ENCODE results near the gene GPANK1. TPM values are rescaled to one million over a fixed set of nuclear protein-coding genes. Genes with fewer than 3 reads are reported as not detected.

GPANK1 gene
- total and polyA plus RNA-seq, 10 of the 15 experiments (the other 5 are each of a cell fraction or from before 2014, with no cell fraction given) = 11.7 to 36.3 (median 17.5) TPM

DNA sequence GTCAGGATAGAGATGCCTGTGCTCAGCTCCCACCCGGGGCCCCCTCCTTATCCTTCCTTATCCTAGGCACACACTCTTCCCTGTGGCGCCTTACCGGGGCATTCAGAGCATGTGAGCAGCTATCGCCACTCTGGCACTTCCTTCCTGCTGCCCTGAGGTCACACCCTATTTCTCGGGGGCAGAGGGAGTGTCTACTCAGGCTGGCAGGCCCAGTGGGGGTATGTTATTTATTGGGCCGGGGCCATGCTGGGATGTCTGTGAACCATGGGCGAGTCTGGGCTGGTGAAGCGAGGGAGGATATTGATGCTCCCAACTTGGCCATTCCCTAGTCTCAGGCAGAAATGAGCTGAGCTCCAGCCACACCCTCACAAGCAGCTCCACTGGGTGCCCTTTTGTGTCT, 46.4 kb upstream of the GPANK1 start:
- H3K27ac ChIP-seq (ENCODE audit: control insufficient read depth, insufficient read depth) = no peak overlapping the region
- RAD21 ChIA-PET (ENCODE audit: unreplicated experiment) = interaction anchor here (0.7 kb wide), 1 partner anchor 119 kb away, joined by 3 read pairs; no protein-coding TSS in a partner anchor
- peaks cover 0 to 2% of the 10 kb centered on the region in 2 experiments; a peak in 3 of 4 replicates for H3K27me3 ChIP-seq (replicated peaks in 1 of 2; ENCODE audit: control insufficient read depth in 2 of 2, insufficient read depth in 2 of 2, low read length in 1 of 2)
- no peaks in the 10 kb centered on the region for H3K36me3 ChIP-seq (ENCODE audit: control insufficient read depth in 2 of 2, insufficient read depth in 2 of 2, low read length in 1 of 2)
- POLR2A ChIA-PET = no interaction called here
- no TSS peak for BruUV-seq (replicated peaks)
- no peak for FAIRE-seq
- no peaks in the 10 kb centered on the region for H3K9me3 ChIP-seq (replicated peaks; ENCODE audit: control insufficient read depth, insufficient read depth, low read length)
- in situ Hi-C loops (cut with MboI) = no loop called here
- no peaks in the 10 kb centered on the region for H3K4me1 ChIP-seq (ENCODE audit: control insufficient read depth, insufficient read depth, low read length)
- no peak overlapping the region for H2AFZ ChIP-seq (ENCODE audit: control insufficient read depth, low read depth, low read length)
- ATAC-seq = peak; percentile 37; the same call in 2 of the 3 replicates
- H4K20me1 ChIP-seq (ENCODE audit: control insufficient read depth, insufficient read depth) = no peaks in the 10 kb centered on the region
- WGBS (ENCODE audit: insufficient coverage, insufficient replicate concordance, low lambda C conversion rate, missing lambda C conversion rate) = 27% methylated on average over 8 of the region's 8 CpGs
- H3K79me2 ChIP-seq (ENCODE audit: control insufficient read depth, insufficient read depth, low read length) = no peaks in the 10 kb centered on the region
- CTCF ChIA-PET = interaction anchor here (0.5 to 2.9 kb wide), 3 partner anchors 27 to 58 kb away, joined by 3 to 14 read pairs (median 3); no protein-coding TSS in a partner anchor
- H3K4me2 ChIP-seq (ENCODE audit: control insufficient read depth, insufficient read depth) = no peak overlapping the region
- no peak overlapping the region for H3K9ac ChIP-seq (ENCODE audit: control insufficient read depth, insufficient read depth, low read length)
- no peak for DNase-seq (ENCODE audit: low read depth, low spot score)
- H3K4me3 ChIP-seq = no peak overlapping the region
- SMC1A ChIA-PET (ENCODE audit: uncharacterized antibody, unreplicated experiment) = no interaction called here
- intact Hi-C loops (cut with micrococcal nuclease; ENCODE audit: unreplicated experiment) = no loop called here
- TF ChIP-seq BMI1 (IDR thresholded peaks at IDR 0.05; ENCODE audit: borderline replicate concordance) (no peak), CHD2 (IDR thresholded peaks at IDR 0.05; ENCODE audit: borderline replicate concordance, low read depth, low read length) (no peak), ZBTB40 (IDR thresholded peaks at IDR 0.05; ENCODE audit: borderline replicate concordance) (no peak), RBBP5 (conservative IDR thresholded peaks at IDR 0.05) (no peak), NR2C1 (IDR thresholded peaks at IDR 0.05) (no peak), ESRRA (IDR thresholded peaks at IDR 0.05; ENCODE audit: low read length) (no peak), GABPA (IDR thresholded peaks at IDR 0.05; ENCODE audit: low read depth) (no peak), EED (IDR thresholded peaks at IDR 0.05; ENCODE audit: low read depth) (no peak), SIX5 (IDR thresholded peaks at IDR 0.05; ENCODE audit: low read depth, low read length, severe bottlenecking) (no peak), ZNF24 (IDR thresholded peaks at IDR 0.05) (no peak), TAF1 (IDR thresholded peaks at IDR 0.05; ENCODE audit: borderline replicate concordance, low read depth, low read length) (no peak), TCF7 (IDR thresholded peaks at IDR 0.05; ENCODE audit: borderline replicate concordance) (no peak), RELA (IDR thresholded peaks at IDR 0.05; ENCODE audit: borderline replicate concordance, partially characterized antibody) (no peak), RUNX3 (IDR thresholded peaks at IDR 0.05; ENCODE audit: low read length) (no peak)
- TF ChIP-seq, protein P1, sequence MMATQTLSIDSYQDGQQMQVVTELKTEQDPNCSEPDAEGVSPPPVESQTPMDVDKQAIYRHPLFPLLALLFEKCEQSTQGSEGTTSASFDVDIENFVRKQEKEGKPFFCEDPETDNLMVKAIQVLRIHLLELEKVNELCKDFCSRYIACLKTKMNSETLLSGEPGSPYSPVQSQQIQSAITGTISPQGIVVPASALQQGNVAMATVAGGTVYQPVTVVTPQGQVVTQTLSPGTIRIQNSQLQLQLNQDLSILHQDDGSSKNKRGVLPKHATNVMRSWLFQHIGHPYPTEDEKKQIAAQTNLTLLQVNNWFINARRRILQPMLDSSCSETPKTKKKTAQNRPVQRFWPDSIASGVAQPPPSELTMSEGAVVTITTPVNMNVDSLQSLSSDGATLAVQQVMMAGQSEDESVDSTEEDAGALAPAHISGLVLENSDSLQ (IDR thresholded peaks at IDR 0.05) = no peak
- TF ChIP-seq, protein P2, sequence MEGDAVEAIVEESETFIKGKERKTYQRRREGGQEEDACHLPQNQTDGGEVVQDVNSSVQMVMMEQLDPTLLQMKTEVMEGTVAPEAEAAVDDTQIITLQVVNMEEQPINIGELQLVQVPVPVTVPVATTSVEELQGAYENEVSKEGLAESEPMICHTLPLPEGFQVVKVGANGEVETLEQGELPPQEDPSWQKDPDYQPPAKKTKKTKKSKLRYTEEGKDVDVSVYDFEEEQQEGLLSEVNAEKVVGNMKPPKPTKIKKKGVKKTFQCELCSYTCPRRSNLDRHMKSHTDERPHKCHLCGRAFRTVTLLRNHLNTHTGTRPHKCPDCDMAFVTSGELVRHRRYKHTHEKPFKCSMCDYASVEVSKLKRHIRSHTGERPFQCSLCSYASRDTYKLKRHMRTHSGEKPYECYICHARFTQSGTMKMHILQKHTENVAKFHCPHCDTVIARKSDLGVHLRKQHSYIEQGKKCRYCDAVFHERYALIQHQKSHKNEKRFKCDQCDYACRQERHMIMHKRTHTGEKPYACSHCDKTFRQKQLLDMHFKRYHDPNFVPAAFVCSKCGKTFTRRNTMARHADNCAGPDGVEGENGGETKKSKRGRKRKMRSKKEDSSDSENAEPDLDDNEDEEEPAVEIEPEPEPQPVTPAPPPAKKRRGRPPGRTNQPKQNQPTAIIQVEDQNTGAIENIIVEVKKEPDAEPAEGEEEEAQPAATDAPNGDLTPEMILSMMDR (IDR thresholded peaks at IDR 0.05 in 2 of 3, conservative IDR thresholded peaks at IDR 0.05 in 1 of 3; ENCODE audit: control insufficient read depth in 2 of 3, extremely low read depth in 1 of 3, insufficient read depth in 1 of 3, low read depth in 3 of 3, low read length in 3 of 3) = no peak
- TF ChIP-seq, protein P3, sequence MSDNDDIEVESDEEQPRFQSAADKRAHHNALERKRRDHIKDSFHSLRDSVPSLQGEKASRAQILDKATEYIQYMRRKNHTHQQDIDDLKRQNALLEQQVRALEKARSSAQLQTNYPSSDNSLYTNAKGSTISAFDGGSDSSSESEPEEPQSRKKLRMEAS (IDR thresholded peaks at IDR 0.05; ENCODE audit: low read depth, low read length) = no peak
- TF ChIP-seq, protein P4, sequence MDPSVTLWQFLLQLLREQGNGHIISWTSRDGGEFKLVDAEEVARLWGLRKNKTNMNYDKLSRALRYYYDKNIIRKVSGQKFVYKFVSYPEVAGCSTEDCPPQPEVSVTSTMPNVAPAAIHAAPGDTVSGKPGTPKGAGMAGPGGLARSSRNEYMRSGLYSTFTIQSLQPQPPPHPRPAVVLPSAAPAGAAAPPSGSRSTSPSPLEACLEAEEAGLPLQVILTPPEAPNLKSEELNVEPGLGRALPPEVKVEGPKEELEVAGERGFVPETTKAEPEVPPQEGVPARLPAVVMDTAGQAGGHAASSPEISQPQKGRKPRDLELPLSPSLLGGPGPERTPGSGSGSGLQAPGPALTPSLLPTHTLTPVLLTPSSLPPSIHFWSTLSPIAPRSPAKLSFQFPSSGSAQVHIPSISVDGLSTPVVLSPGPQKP (IDR thresholded peaks at IDR 0.05; ENCODE audit: low read depth, low read length) = no peak

Data from GM12878 (cell line).